K562 (cell line): Measurements from ENCODE around the gene PLPPR1. TPM values are rescaled to one million over a fixed set of nuclear protein-coding genes. Genes with fewer than 3 reads are reported as not detected.
"Not testable (repeated sequence)": the region's sequence is repeated elsewhere in the genome, so short reads cannot be mapped to it uniquely, and the experiment has no call there.

Source experiments
- ATAC-seq: fragments of 200-7000 bp; cut with Tn5 transposase; 3 replicates; pipeline ENCODE4 v1.9.1; 2020; ENCODE audit warnings: moderate library complexity
- BruUV-seq: library from RNA; stranded (reverse); fragments of 400-500 nt; replicated peaks from 2 replicates; lab custom pipeline; 2021; lab: Mats Ljungman, UMichigan
- CTCF ChIA-PET: fragments of 300-600 bp; formaldehyde crosslinking; extraction: SDS; loops from one replicate; lab custom pipeline; 2021; ENCODE audit warnings: low intra/inter-chr PET ratio; lab: Yijun Ruan, JAX
- POLR2A ChIA-PET: fragments of 300-600, 350-650 bp; sonication (Branson Sonifier 250); formaldehyde crosslinking; extraction: SDS; loops from one replicate; lab custom pipeline; 2021; ENCODE audit warnings: antibody characterized with exemption, inconsistent platforms; lab: Yijun Ruan, JAX
- DNase-seq, 4 experiments: peaks; one replicate each; pipeline versions ENCODE4 v3.0.0 to v3.0.0-alpha.2; 2011 to 2018; ENCODE audit warnings: low spot score in 3 of 4, mixed read lengths in 3 of 4; ENCODE audit errors: extremely low read depth in 1 of 4
- FAIRE-seq: peaks from 2 replicates; lab custom pipeline; 2011; peaks lifted over from hg19 to GRCh38; lab: Jason Lieb, UNC
- H2AFZ ChIP-seq: 2 replicates; pipeline ENCODE4 v1.6.0; 2011; ENCODE audit warnings: low read depth, low read length, control low read depth, inconsistent platforms
- H3K27ac ChIP-seq: fragments of 200-600 bp; 3 replicates; pipeline ENCODE4 v1.8.0; 2011; ENCODE audit warnings: low read depth, mild to moderate bottlenecking, control low read depth, inconsistent platforms, low read length, moderate library complexity, mixed read lengths; ENCODE audit errors: extremely low read depth
- H3K27me3 ChIP-seq, 2 experiments: fragments of 300-600 bp in 1 of 2; 2 replicates in 1 of 2; 3 replicates in 1 of 2; pipeline versions ENCODE4 v1.6.0 to v1.8.0; 2011; ENCODE audit warnings: inconsistent platforms in 2 of 2, low read length in 2 of 2, mild to moderate bottlenecking in 1 of 2, mixed read lengths in 1 of 2, moderate library complexity in 1 of 2; ENCODE audit not compliant: control insufficient read depth in 2 of 2, insufficient read depth in 2 of 2
- H3K36me3 ChIP-seq: fragments of 300-600 bp; 3 replicates; pipeline ENCODE4 v1.8.0; 2011; ENCODE audit warnings: mild to moderate bottlenecking, low read length, inconsistent platforms; ENCODE audit not compliant: control insufficient read depth, insufficient read depth
- H3K4me1 ChIP-seq, 2 experiments: fragments of 200-600 bp in 1 of 2; replicated peaks in 1 of 2; 2 replicates in 1 of 2; 3 replicates in 1 of 2; pipeline versions ENCODE4 v1.5.1 to v1.8.0; 2011; ENCODE audit warnings: inconsistent platforms in 2 of 2, low read length in 2 of 2, mild to moderate bottlenecking in 1 of 2, mixed read lengths in 1 of 2, moderate library complexity in 1 of 2; ENCODE audit not compliant: control insufficient read depth in 2 of 2, insufficient read depth in 2 of 2
- H3K4me2 ChIP-seq: 2 replicates; pipeline ENCODE4 v1.6.1; 2011; ENCODE audit warnings: low read length, control low read depth, inconsistent platforms, mixed read lengths; ENCODE audit not compliant: insufficient read depth
- H3K4me3 ChIP-seq: fragments of 200-600 bp; sonication (generic), shearing (Covaris generic); 2 replicates; pipeline ENCODE4 v1.5.1; 2016; ENCODE audit warnings: control low read depth, inconsistent platforms
- H3K79me2 ChIP-seq: fragments of 200-600 bp; 3 replicates; pipeline ENCODE4 v1.8.0; 2011; ENCODE audit warnings: low read length, inconsistent platforms; ENCODE audit not compliant: control insufficient read depth, insufficient read depth
- H3K9ac ChIP-seq, 2 experiments: 2 replicates each; pipeline versions ENCODE4 v1.6.0 to v1.6.1; 2011; ENCODE audit warnings: low read depth in 2 of 2, low read length in 2 of 2, control low read depth in 1 of 2, inconsistent platforms in 1 of 2, mild to moderate bottlenecking in 1 of 2, mixed read lengths in 1 of 2; ENCODE audit not compliant: insufficient read depth in 1 of 2
- H3K9me1 ChIP-seq: one replicate; pipeline ENCODE4 v1.6.0; 2011; ENCODE audit warnings: inconsistent platforms, mild to moderate bottlenecking, low read length, moderate library complexity; ENCODE audit not compliant: control insufficient read depth, insufficient read depth
- H3K9me3 ChIP-seq: replicated peaks from 2 replicates; pipeline ENCODE4 v1.5.1; 2011; ENCODE audit warnings: low read depth, low read length, inconsistent platforms; ENCODE audit not compliant: control insufficient read depth, insufficient read depth
- H4K20me1 ChIP-seq: replicated peaks from 2 replicates; pipeline ENCODE4 v1.6.1; 2011; ENCODE audit warnings: low read length, inconsistent platforms, mixed read lengths; ENCODE audit not compliant: control insufficient read depth, insufficient read depth
- CBFA2T3 ChIP-seq: fragments of 450-650 bp; IDR thresholded peaks from 2 replicates; pipeline ENCODE4 v1.6.1; 2017
- CTCFL ChIP-seq: IDR thresholded peaks from 2 replicates; pipeline ENCODE4 v1.6.1; 2011; ENCODE audit warnings: borderline replicate concordance, low read depth, mild to moderate bottlenecking, moderate library complexity, low read length; ENCODE audit not compliant: insufficient read depth, poor library complexity, severe bottlenecking
- HNRNPK ChIP-seq: fragments of 200-400 bp; formaldehyde crosslinking; IDR thresholded peaks from one replicate; pipeline ENCODE4 v1.6.1; 2018; ENCODE audit warnings: mild to moderate bottlenecking, low read depth, low read length; ENCODE audit not compliant: poor library complexity, severe bottlenecking
- NFIX ChIP-seq: fragments of 250-450 bp; sonication (Bioruptor Pico); IDR thresholded peaks from 2 replicates; pipeline ENCODE4 v1.4.0; 2020; ENCODE audit warnings: low read depth, mild to moderate bottlenecking, moderate library complexity
- PRDM10 ChIP-seq: fragments of 450-650 bp; IDR thresholded peaks from 2 replicates; pipeline ENCODE4 v1.6.1; 2018; ENCODE audit not compliant: partially characterized antibody
- ZBTB7A ChIP-seq: IDR thresholded peaks from 2 replicates; pipeline ENCODE4 v1.6.1; 2011; ENCODE audit warnings: low read depth, mild to moderate bottlenecking, low read length, moderate library complexity, borderline replicate concordance; ENCODE audit not compliant: control insufficient read depth
- ZNF133 ChIP-seq: fragments of 250-450 bp; sonication (Bioruptor Pico); IDR thresholded peaks from 2 replicates; pipeline ENCODE4 v1.4.0; 2020; ENCODE audit warnings: mild to moderate bottlenecking
- ZNF165 ChIP-seq: fragments of 250-450 bp; sonication (Bioruptor Pico); IDR thresholded peaks from 2 replicates; pipeline ENCODE4 v1.4.0; 2020; ENCODE audit warnings: borderline replicate concordance
- ZNF3 ChIP-seq: fragments of 250-450 bp; sonication (Bioruptor Pico); IDR thresholded peaks from 2 replicates; pipeline ENCODE4 v1.5.0; 2021; ENCODE audit warnings: mild to moderate bottlenecking, moderate library complexity
- ZNF695 ChIP-seq: fragments of 450-650 bp; formaldehyde crosslinking; IDR thresholded peaks from 2 replicates; pipeline ENCODE4 v1.4.0; 2020; ENCODE audit warnings: mild to moderate bottlenecking, moderate library complexity
- ZNF76 ChIP-seq: fragments of 250-450 bp; sonication (Bioruptor Pico); IDR thresholded peaks from 2 replicates; pipeline ENCODE4 v1.4.0; 2020; ENCODE audit warnings: mild to moderate bottlenecking, moderate library complexity, borderline replicate concordance
- WGBS: fragments of 100-300 bp; shearing (Covaris generic); methylation state at CpG from one replicate; pipeline ENCODE4 v1.1.6; 2016; ENCODE audit warnings: low coverage, mixed read lengths; ENCODE audit not compliant: insufficient coverage; ENCODE audit errors: missing lambda C conversion rate; 5-methylcytosine and 5-hydroxymethylcytosine counted together
- in situ Hi-C: fragments of 300-500 bp; cut with MboI; formaldehyde crosslinking; loops from 4 replicates; pipeline ENCODE4 v1.15.0; 2018; ENCODE audit warnings: inconsistent platforms, mixed read lengths
- intact Hi-C: fragments of 100-400 bp; cut with micrococcal nuclease; formaldehyde crosslinking; loops from 2 replicates; pipeline ENCODE4 v1.14.2; 2022
- polyA plus RNA-seq, 8 experiments: library from polyadenylated mRNA; depleted of rRNA in 4 of 8; stranded (reverse) in 5 of 8; unstranded in 3 of 8; fragments of >200 nt; fragmentation: Nextera tagmentation in 2 of 8; fragmentation: Illumina TruSeq in 1 of 8; extraction: Ambion mirVana in 2 of 8; extraction: Trizol in 1 of 8; gene quantifications; 2 replicates each; pipeline versions ENCODE4 v1.2.1 to v1.2.3, GENCODE V29; 2011 to 2014; ENCODE audit warnings: inconsistent platforms in 1 of 8, missing spikeins in 1 of 8
- total RNA-seq, 7 experiments: library from RNA; depleted of rRNA in 6 of 7; stranded (reverse); fragments of >200 nt in 6 of 7; fragmentation: Illumina TruSeq in 2 of 7; extraction: Trizol in 2 of 7; gene quantifications; 2 replicates each; pipeline versions ENCODE4 v1.2.1 to v1.2.3, GENCODE V29; 2011 to 2021; ENCODE audit warnings: low replicate concordance in 1 of 7

Gene PLPPR1
- total and polyA plus RNA-seq, 9 of the 15 experiments (the other 6 are each of a cell fraction or from before 2014, with no cell fraction given), result not detected

GRCh38 chr9:101291043-101291442 lies 262.5 kb downstream of the PLPPR1 start:
- FAIRE-seq, H3K4me2 ChIP-seq, H3K79me2 ChIP-seq, in situ Hi-C loops, H3K9ac ChIP-seq, BruUV-seq, H3K9me3 ChIP-seq, DNase-seq, H3K27me3 ChIP-seq, H3K4me1 ChIP-seq, H3K4me3 ChIP-seq, H4K20me1 ChIP-seq, H3K36me3 ChIP-seq, POLR2A ChIA-PET, H3K27ac ChIP-seq, intact Hi-C loops, ATAC-seq, CTCF ChIA-PET, H3K9me1 ChIP-seq: not testable (repeated sequence)
- peak overlapping the region; percentile 51; the same call in 1 of the 2 replicates for H2AFZ ChIP-seq
- WGBS, result 26% methylated on average over 7 of the region's 12 CpGs

GRCh38 chr9:101299901-101300300 lies 271.4 kb downstream of the PLPPR1 start:
- Histone ChIP-seq H3K27me3 (peaks cover 0 to 5% of the 10 kb centered on the region in 2 experiments; a peak in 2 of 5 replicates), H3K4me2 (no peak overlapping the region), H3K79me2 (no peaks in the 10 kb centered on the region), H3K36me3 (no peaks in the 10 kb centered on the region), H3K27ac (no peak overlapping the region), H3K9ac (no peak overlapping the region), H4K20me1 (no peaks in the 10 kb centered on the region), H3K4me1 (no peaks in the 10 kb centered on the region)
- BruUV-seq, result no TSS peak
- FAIRE-seq (no peak), DNase-seq (no peak), ATAC-seq (no peak)
- in situ Hi-C loops, result loop anchor here (10.0 kb wide), 1 partner anchor 695 kb away; no protein-coding TSS in a partner anchor
- CTCF ChIA-PET, result no interaction called here
- intact Hi-C loops, result no loop called here
- POLR2A ChIA-PET, result no interaction called here
- no peak for TF ChIP-seq CBFA2T3
- TF ChIP-seq ZNF165 (CRISPR knock-in tag), result no peak
- no peak for TF ChIP-seq HNRNPK
- no peak for TF ChIP-seq ZBTB7A
- TF ChIP-seq ZNF3 (CRISPR knock-in tag), result no peak
- TF ChIP-seq PRDM10, result no peak
- no peak for TF ChIP-seq ZNF133 (CRISPR knock-in tag)
- no peak for TF ChIP-seq CTCFL
- no peak for TF ChIP-seq ZNF695 (CRISPR knock-in tag)
- TF ChIP-seq NFIX (CRISPR knock-in tag), result no peak
- no peak for TF ChIP-seq ZNF76 (CRISPR knock-in tag)
- TF ChIP-seq, all 486 proteins: peak for 0
- Histone ChIP-seq H3K9me3 (no peaks in the 10 kb centered on the region), H2AFZ (no peak overlapping the region), H3K9me1 (no peaks in the 10 kb centered on the region), H3K4me3 (no peak overlapping the region)
